ENCODE data around the gene TPSD1.

The TPSD1 gene

DNA sequence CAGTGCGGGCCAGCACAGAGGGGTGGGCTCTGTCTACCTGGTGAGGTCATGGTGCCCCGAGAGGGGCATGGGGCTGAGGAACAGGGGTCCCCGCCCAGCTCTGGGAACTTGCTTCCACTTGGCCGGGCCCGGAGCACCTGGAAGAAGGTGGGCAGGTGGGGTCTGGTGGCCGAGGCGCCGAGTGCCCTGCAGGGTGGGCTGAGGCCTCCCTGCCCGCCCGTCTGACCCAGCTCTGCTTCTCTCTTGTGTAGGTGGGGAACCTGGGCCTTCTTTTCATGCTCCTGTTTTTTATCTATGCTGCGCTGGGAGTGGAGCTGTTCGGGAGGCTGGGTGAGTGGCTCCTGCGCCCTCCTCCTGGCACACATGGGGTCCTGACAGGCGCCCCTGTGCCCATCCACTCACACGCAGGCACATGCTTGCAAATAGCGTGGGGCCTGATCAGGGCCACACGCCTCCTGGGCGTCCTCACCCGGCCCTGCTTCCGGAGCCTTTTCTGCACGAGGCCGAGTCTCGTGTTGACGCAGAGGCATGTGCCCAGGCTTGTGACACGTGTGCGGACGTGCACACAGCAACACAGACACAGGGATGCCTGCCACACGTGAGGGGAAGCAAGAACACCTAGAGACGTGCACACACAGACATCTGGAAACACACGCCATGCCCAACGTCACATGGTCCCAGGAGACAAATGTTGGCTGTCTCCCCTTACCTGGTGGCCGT is 39.0 kb upstream of the TPSD1 start:
- H3K27ac ChIP-seq, result no peak overlapping the region

GRCh38 chr16:1217526-1217925 is 38.3 kb upstream of the TPSD1 start:
- H3K27ac ChIP-seq, result no peak overlapping the region
- TF ChIP-seq, protein P1, sequence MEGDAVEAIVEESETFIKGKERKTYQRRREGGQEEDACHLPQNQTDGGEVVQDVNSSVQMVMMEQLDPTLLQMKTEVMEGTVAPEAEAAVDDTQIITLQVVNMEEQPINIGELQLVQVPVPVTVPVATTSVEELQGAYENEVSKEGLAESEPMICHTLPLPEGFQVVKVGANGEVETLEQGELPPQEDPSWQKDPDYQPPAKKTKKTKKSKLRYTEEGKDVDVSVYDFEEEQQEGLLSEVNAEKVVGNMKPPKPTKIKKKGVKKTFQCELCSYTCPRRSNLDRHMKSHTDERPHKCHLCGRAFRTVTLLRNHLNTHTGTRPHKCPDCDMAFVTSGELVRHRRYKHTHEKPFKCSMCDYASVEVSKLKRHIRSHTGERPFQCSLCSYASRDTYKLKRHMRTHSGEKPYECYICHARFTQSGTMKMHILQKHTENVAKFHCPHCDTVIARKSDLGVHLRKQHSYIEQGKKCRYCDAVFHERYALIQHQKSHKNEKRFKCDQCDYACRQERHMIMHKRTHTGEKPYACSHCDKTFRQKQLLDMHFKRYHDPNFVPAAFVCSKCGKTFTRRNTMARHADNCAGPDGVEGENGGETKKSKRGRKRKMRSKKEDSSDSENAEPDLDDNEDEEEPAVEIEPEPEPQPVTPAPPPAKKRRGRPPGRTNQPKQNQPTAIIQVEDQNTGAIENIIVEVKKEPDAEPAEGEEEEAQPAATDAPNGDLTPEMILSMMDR (IDR thresholded peaks at IDR 0.05), result no peak
- TF ChIP-seq ZFX (IDR thresholded peaks at IDR 0.05; ENCODE audit: borderline replicate concordance), result no peak

More for the DNA sequence above, 39.0 kb upstream of the TPSD1 start:
- TF ChIP-seq, protein P1 (IDR thresholded peaks at IDR 0.05), result no peak
- no peak for TF ChIP-seq ZFX (IDR thresholded peaks at IDR 0.05; ENCODE audit: borderline replicate concordance)

DNA sequence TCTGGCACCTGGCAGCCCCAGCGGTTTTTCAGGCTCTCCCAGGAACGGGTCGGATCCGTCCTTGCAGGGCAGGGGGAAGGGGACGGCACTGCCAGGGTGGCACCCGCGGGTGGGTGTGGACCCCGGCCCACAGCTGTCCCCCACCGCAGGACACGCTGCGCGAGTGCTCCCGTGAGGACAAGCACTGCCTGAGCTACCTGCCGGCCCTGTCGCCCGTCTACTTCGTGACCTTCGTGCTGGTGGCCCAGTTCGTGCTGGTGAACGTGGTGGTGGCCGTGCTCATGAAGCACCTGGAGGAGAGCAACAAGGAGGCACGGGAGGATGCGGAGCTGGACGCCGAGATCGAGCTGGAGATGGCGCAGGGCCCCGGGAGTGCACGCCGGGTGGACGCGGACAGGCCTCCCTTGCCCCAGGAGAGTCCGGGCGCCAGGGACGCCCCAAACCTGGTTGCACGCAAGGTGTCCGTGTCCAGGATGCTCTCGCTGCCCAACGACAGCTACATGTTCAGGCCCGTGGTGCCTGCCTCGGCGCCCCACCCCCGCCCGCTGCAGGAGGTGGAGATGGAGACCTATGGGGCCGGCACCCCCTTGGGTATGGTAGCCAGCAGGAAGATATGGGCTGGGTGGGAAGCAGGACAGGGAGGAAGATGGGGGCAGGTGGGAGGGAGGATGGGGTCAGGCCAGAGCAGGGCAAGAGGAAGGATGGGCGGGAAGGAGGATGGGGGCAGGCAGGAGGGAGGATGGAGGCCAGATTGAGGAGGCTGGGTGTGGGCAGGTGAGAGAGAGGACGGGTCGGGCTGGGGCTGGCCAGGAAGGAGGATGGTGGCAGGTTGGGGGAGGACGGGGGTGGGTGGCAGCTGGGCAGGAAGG is 37.6 kb upstream of the TPSD1 start:
- no peak overlapping the region for H3K27ac ChIP-seq
- no peak for TF ChIP-seq ZFX (IDR thresholded peaks at IDR 0.05; ENCODE audit: borderline replicate concordance)
- TF ChIP-seq, protein P1 (IDR thresholded peaks at IDR 0.05), result no peak

GRCh38 chr16:1218930-1219611 is 36.8 kb upstream of the TPSD1 start:
- H3K27ac ChIP-seq, result no peak overlapping the region
- TF ChIP-seq ZFX (IDR thresholded peaks at IDR 0.05; ENCODE audit: borderline replicate concordance), result no peak
- TF ChIP-seq, protein P1 (IDR thresholded peaks at IDR 0.05), result no peak

- no peak overlapping the region for H3K27ac ChIP-seq
- TF ChIP-seq, protein P1 (IDR thresholded peaks at IDR 0.05), result no peak
- TF ChIP-seq ZFX (IDR thresholded peaks at IDR 0.05; ENCODE audit: borderline replicate concordance), result no peak
Observed at GRCh38 chr16:1220098-1220728, 35.7 kb upstream of the TPSD1 start.

DNA sequence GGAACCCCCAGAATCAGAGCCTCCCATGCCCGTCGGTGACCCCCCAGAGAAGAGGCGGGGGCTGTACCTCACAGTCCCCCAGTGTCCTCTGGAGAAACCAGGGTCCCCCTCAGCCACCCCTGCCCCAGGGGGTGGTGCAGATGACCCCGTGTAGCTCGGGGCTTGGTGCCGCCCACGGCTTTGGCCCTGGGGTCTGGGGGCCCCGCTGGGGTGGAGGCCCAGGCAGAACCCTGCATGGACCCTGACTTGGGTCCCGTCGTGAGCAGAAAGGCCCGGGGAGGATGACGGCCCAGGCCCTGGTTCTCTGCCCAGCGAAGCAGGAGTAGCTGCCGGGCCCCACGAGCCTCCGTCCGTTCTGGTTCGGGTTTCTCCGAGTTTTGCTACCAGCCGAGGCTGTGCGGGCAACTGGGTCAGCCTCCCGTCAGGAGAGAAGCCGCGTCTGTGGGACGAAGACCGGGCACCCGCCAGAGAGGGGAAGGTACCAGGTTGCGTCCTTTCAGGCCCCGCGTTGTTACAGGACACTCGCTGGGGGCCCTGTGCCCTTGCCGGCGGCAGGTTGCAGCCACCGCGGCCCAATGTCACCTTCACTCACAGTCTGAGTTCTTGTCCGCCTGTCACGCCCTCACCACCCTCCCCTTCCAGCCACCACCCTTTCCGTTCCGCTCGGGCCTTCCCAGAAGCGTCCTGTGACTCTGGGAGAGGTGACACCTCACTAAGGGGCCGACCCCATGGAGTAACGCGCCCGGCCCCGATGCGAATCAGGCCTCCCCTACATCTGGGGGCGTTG is 34.8 kb upstream of the TPSD1 start:
- no peak overlapping the region for H3K27ac ChIP-seq
- TF ChIP-seq ZFX (IDR thresholded peaks at IDR 0.05; ENCODE audit: borderline replicate concordance), result no peak
- TF ChIP-seq, protein P1 (IDR thresholded peaks at IDR 0.05), result no peak

All from 22Rv1 (cell line).